ENCODE results near the gene SLIT3. TPM values are rescaled to one million over a fixed set of nuclear protein-coding genes. Genes with fewer than 3 reads are reported as not detected.

The SLIT3 gene
- total and polyA plus RNA-seq, 2 donors (not counting 3 experiments of a cell fraction or from before 2014, with no cell fraction given): 0.90 to 1.0 TPM

DNA sequence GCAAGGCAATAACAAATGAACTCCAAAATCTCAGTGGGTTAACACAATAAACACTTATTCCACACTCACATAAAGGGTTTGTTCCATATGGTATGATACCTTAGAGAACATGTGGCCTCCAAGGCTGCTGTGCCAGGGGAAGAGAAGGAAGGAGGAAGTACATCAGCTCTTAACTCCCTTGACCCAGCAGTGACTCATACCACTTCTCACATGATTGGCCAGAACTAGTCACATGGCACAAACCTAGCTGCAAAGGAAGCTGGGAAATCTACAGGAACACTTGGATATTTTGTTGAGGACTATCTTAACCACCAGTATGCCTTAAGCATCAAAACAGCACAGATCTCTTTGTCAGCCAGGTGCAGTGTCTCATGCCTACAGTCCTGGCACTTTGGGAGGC lies 99.3 kb downstream of the SLIT3 start:
- POLR2A ChIA-PET: no interaction called here
- no peak overlapping the region for H3K27ac ChIP-seq (ENCODE audit: insufficient read depth, low read depth, low read length)
- CTCF ChIA-PET: no interaction called here
- no peak overlapping the region for H3K9ac ChIP-seq (replicated peaks; ENCODE audit: extremely low read depth, insufficient read depth, low read length)
- H3K4me3 ChIP-seq (replicated peaks in 1 of 3; ENCODE audit: insufficient read depth in 1 of 3, low read depth in 1 of 3, low read length in 3 of 3): no peak overlapping the region
- H3K9me3 ChIP-seq (replicated peaks; ENCODE audit: control insufficient read depth, insufficient read depth, low read length): no peaks in the 10 kb centered on the region
- intact Hi-C loops (cut with micrococcal nuclease) (no loop called here), dilution Hi-C loops (cut with MboI; ENCODE audit: extremely low pct_ligation_motif_present, low sequenced_read_pairs) (no loop called here)
- no peak overlapping the region for H2AFZ ChIP-seq (ENCODE audit: low read depth, low read length)
- DNase-seq (ENCODE audit: low read depth, low spot score) (no peak), FAIRE-seq (no peak)
- no peaks in the 10 kb centered on the region for H4K20me1 ChIP-seq (replicated peaks; ENCODE audit: control insufficient read depth, extremely low read depth, insufficient read depth, low read length)
- no peaks in the 10 kb centered on the region for H3K27me3 ChIP-seq (ENCODE audit: control insufficient read depth in 2 of 2, insufficient read depth in 2 of 2, low read length in 2 of 2)
- H3K79me2 ChIP-seq (ENCODE audit: control insufficient read depth, insufficient read depth, low read length): no peaks in the 10 kb centered on the region
- no peak overlapping the region for H3K4me2 ChIP-seq (ENCODE audit: insufficient read depth, low read length)
- no peak for TF ChIP-seq FOS (IDR thresholded peaks at IDR 0.05; ENCODE audit: borderline replicate concordance, insufficient read depth, low read length)
- no peak for TF ChIP-seq EZH2 (IDR thresholded peaks at IDR 0.05; ENCODE audit: borderline replicate concordance, low read depth, low read length, severe bottlenecking)
- no peak for TF ChIP-seq JUN (IDR thresholded peaks at IDR 0.05; ENCODE audit: borderline replicate concordance, insufficient read depth, insufficient read length, low read depth)
- TF ChIP-seq GATA2 (IDR thresholded peaks at IDR 0.05; ENCODE audit: insufficient read depth, insufficient read length, low read depth, low read length): no peak
- TF ChIP-seq POLR2A (IDR thresholded peaks at IDR 0.05; ENCODE audit: low read depth, low read length): no peak
- TF ChIP-seq, protein P1, sequence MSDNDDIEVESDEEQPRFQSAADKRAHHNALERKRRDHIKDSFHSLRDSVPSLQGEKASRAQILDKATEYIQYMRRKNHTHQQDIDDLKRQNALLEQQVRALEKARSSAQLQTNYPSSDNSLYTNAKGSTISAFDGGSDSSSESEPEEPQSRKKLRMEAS (IDR thresholded peaks at IDR 0.05; ENCODE audit: insufficient read depth, insufficient read length): no peak
- no peak for TF ChIP-seq POLR2AphosphoS5 (IDR thresholded peaks at IDR 0.05; ENCODE audit: insufficient read depth, low read depth, low read length)
- TF ChIP-seq, protein P2, sequence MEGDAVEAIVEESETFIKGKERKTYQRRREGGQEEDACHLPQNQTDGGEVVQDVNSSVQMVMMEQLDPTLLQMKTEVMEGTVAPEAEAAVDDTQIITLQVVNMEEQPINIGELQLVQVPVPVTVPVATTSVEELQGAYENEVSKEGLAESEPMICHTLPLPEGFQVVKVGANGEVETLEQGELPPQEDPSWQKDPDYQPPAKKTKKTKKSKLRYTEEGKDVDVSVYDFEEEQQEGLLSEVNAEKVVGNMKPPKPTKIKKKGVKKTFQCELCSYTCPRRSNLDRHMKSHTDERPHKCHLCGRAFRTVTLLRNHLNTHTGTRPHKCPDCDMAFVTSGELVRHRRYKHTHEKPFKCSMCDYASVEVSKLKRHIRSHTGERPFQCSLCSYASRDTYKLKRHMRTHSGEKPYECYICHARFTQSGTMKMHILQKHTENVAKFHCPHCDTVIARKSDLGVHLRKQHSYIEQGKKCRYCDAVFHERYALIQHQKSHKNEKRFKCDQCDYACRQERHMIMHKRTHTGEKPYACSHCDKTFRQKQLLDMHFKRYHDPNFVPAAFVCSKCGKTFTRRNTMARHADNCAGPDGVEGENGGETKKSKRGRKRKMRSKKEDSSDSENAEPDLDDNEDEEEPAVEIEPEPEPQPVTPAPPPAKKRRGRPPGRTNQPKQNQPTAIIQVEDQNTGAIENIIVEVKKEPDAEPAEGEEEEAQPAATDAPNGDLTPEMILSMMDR (IDR thresholded peaks at IDR 0.05; ENCODE audit: extremely low read depth in 1 of 2, insufficient read depth in 1 of 2, low read depth in 1 of 2, low read length in 2 of 2): no peak
- no peak for TF ChIP-seq MYC (IDR thresholded peaks at IDR 0.05; ENCODE audit: low read depth, low read length)
- no peaks in the 10 kb centered on the region for H3K4me1 ChIP-seq (ENCODE audit: control insufficient read depth, extremely low read depth, insufficient read depth, low read length)
- H3K36me3 ChIP-seq (ENCODE audit: control insufficient read depth in 2 of 2, extremely low read depth in 1 of 2, insufficient read depth in 2 of 2, low read length in 2 of 2): no peaks in the 10 kb centered on the region
- H3K9me1 ChIP-seq (replicated peaks; ENCODE audit: control insufficient read depth, extremely low read depth, insufficient read depth, low read length): no peaks in the 10 kb centered on the region
- BruUV-seq (replicated peaks): no TSS peak
